Muscle of leg (tissue), 9 donors: ENCODE data around the gene PLEKHG7. TPM values are rescaled to one million over a fixed set of nuclear protein-coding genes. Genes with fewer than 3 reads are reported as not detected.

Source experiments
- polyA plus RNA-seq, 8 donors: library from polyadenylated mRNA; unstranded; fragments of 120-200 nt; gene quantifications; one replicate each; pipeline versions ENCODE4 v1.2.1 to v1.2.3, GENCODE V29; 2013; ENCODE audit warnings: inconsistent platforms in 1 of 8, low replicate concordance in 1 of 8; ENCODE audit not compliant: insufficient read length in 8 of 8, insufficient read depth in 1 of 8
- total RNA-seq: library from RNA; stranded (reverse); fragments of 120-200 nt; gene quantifications from one replicate; pipeline ENCODE4 v1.2.4, GENCODE V29; 2013

Gene PLEKHG7
- total and polyA plus RNA-seq, 9 donors = 0.11 to 3.2 (median 0.53) TPM

Other genes with a start within 250 kb of the PLEKHG7 start
- gene EEA1, start 226.3 kb downstream of the PLEKHG7 start, total RNA-seq = 17.1 TPM
- 10 to 100 TPM; 11.6 to 24.7 (median 20.8) TPM for gene EEA1, start 226.3 kb downstream of the PLEKHG7 start, polyA plus RNA-seq